Prostate gland (tissue), 2 donors: ENCODE measurements around the gene GPX3.

Experiments
- POLR2A ChIP-seq: fragments of 450-650 bp; IDR thresholded peaks from one replicate; pipeline ENCODE4 v1.6.1; 2016; ENCODE audit warnings: antibody characterized with exemption, mild to moderate bottlenecking
- POLR2AphosphoS5 ChIP-seq: sonication (generic); formaldehyde crosslinking; IDR thresholded peaks from one replicate; pipeline ENCODE4 v1.6.1; 2017; ENCODE audit warnings: antibody characterized with exemption
- TF ChIP-seq, protein P1 (sequence below), 4 experiments: fragments of 200-600 bp in 2 of 4; fragments of 450-650 bp in 2 of 4; sonication (generic) in 2 of 4; IDR thresholded peaks; 1 replicate in 3 of 4; 2 replicates in 1 of 4; pipeline ENCODE4 v1.5.1; 2016 to 2019; ENCODE audit warnings: antibody characterized with exemption in 4 of 4, mild to moderate bottlenecking in 2 of 4, moderate library complexity in 2 of 4

DNA sequence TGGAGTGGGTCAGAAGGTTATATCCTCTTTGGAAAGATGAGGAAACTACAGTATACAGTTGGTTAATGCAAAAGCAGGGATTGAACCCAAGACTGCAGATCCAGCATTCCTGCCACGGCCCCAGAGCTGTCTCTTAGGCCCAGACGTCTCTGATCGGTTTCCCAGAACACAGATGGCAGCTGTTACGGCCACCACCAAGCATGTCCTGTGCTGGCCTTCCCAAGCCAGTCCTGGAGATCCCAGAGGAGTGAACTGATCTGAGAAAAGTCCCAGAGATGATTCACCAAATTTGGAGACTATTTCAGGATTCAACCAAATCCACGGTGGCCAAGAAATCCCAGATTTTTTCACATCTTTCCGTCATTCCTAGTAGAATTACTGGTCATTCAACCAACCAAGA is 40.4 kb downstream of the GPX3 start:
- TF ChIP-seq, protein P1, sequence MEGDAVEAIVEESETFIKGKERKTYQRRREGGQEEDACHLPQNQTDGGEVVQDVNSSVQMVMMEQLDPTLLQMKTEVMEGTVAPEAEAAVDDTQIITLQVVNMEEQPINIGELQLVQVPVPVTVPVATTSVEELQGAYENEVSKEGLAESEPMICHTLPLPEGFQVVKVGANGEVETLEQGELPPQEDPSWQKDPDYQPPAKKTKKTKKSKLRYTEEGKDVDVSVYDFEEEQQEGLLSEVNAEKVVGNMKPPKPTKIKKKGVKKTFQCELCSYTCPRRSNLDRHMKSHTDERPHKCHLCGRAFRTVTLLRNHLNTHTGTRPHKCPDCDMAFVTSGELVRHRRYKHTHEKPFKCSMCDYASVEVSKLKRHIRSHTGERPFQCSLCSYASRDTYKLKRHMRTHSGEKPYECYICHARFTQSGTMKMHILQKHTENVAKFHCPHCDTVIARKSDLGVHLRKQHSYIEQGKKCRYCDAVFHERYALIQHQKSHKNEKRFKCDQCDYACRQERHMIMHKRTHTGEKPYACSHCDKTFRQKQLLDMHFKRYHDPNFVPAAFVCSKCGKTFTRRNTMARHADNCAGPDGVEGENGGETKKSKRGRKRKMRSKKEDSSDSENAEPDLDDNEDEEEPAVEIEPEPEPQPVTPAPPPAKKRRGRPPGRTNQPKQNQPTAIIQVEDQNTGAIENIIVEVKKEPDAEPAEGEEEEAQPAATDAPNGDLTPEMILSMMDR (IDR thresholded peaks at IDR 0.05), result no peak
- TF ChIP-seq POLR2A (no peak), POLR2AphosphoS5 (no peak)
